Activated CD4-positive, alpha-beta T cell treated with anti-CD3 and anti-CD28 coated beads for 1 hour (primary cell): Measurements from ENCODE around the gene PDLIM5.
"Not testable (repeated sequence)": the region's sequence is repeated elsewhere in the genome, so short reads cannot be mapped to it uniquely, and the experiment has no call there.

Experiments
- DNase-seq: peaks from one replicate; pipeline ENCODE4 v3.0.0-alpha.2; 2020

The PDLIM5 gene

DNA sequence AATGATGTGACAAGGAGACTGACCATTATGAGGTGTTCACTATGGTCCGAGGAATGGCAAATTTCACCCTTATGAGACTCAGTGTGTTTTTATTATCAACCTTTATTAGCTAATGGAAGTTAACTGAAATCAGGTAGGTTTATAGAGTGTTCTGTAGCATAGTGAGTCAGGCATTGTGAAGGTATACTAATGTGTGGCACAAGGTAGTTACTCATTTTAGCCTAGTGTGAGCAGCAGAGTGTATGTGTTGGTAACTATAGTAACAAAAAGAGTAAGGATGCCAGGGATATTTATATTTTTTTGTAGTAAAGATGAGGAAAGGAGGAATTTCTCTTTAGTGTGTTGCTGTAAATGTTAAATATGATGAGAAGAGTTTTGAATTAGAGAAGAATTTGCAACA is 12.0 kb downstream of the PDLIM5 start:
- DNase-seq = no peak

DNA sequence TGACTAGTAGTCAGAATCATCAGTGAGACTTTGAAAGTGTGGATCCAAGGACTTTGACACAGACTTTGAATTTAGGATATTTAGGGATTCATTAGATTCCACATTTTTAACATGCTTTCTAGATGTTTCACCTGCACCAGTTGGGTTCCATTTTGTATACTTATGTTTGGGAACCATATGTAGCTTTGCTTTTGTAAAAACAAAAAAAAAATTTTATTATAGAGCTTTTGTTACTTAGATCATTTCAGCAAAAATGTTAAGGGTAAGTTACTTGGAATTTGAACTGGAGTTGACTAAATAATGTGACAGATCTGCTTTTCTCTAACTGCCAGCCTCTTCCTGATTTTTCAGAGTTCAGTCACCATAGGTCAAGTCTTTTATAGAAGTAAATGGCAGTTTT is 14.6 kb downstream of the PDLIM5 start:
- DNase-seq = no peak

DNA sequence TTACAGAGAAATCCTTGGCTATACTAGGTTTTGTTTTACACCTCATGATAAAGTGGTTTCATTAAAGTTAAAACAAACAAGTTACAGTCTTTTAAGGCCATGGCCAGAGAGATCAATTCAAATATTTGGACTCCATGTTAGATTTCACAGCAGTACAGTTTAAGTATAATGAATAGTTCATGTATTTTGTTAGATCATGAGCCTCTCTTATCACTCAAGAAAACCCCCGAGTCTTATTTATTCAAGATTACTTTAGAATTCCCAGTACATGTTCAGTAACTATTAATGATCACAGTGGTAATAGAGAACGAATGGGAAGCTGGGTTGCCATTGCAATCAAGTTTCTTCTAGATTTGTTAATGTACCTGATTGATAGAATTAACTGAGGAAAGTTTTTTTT is 15.2 kb downstream of the PDLIM5 start:
- DNase-seq = no peak

DNA sequence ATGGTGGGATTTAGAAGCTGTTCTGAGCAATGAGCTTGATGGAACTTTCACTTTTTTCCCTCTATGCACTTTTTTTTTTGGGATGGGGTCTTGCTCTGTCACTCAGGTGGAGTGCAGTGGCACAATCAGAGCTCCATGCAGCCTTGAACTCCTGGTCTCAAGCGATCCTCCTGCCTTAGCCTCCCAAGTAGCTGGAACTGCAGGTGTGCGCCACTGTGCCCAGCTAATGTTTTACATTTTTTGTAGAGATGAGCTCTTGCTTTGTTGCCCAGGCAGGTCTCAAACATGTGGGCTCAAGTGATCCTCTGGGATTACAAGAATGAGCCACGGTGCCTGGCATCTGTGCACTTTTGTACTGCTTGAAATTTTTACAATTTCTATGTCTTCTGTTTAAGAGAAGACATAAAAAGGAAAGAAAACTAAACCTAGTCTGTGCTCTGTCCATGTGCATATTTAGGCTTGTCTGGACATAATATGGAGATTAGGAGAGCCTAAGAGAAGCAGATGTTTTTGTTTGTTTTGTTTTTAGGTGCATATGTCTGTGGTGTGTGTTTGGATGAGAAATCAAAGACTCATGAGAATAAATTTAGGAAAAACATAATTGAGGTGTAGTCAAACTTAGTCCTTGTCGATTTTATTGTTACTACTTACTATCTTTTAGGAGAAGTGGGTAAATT is 16.5 kb downstream of the PDLIM5 start:
- DNase-seq = no peak

DNA sequence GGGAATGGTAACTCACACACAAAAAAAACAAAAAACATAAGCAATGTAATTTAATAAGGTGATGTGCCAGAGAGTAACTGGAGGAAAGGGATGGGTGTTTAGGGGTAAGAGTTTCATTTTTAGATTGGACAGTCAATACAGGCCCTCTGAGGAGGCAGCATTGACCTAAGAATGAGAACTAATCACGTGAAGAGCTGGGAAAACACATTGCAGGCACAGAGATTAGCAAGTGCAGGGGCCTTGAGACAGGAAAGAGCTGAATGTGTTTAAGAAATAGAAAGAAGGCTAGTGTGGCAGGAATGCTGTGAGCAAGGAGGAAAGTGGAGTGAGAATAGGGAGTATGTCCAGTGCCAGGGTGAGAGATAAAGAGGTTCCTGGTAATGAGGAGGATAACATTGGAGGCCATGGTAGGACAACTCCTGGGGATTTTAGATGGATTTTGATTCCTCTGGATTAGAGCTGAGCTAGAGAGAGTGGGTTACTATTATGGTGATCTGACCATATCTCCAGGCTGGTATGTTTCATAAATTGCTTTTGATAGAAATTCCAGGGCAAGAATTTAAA is 17.6 kb downstream of the PDLIM5 start:
- DNase-seq = no peak

DNA sequence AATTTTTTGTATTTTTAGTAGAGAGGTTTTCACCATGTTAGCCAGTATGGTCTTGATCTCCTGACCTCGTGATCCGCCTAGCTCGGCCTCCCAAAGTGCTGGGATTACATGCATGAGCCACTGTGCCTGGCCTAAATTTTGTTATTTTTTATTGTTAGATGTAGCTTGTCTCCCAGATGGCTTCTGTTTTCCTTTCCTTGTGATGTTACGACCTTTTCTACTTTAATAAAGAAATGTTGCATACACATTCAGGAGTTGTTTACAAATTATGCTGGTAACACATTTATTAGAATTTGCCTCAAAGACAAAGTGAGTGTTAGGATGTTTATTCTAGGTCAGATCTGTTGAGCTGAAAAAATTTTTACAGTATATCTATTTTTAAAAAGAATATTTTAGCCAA is 18.4 kb downstream of the PDLIM5 start:
- DNase-seq = no peak

DNA sequence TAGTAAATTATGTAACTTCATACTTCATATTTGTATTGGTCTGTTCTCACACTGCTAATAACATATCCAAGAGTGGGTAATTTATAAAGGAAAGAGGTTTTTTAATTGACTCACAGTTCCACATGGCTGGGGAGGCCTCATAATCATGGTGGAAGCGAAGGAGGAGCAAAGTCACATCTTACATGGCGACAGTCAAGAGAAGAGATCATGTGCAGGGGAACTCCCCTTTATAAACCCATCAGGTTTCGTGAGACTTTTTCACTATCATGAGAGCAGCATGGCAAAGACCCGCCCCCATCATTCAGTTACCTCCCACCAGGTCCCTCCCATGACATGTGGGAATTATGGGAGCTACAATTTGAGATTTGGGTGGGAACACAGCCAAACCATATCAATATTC is 19.0 kb downstream of the PDLIM5 start:
- not testable (repeated sequence) for DNase-seq

DNA sequence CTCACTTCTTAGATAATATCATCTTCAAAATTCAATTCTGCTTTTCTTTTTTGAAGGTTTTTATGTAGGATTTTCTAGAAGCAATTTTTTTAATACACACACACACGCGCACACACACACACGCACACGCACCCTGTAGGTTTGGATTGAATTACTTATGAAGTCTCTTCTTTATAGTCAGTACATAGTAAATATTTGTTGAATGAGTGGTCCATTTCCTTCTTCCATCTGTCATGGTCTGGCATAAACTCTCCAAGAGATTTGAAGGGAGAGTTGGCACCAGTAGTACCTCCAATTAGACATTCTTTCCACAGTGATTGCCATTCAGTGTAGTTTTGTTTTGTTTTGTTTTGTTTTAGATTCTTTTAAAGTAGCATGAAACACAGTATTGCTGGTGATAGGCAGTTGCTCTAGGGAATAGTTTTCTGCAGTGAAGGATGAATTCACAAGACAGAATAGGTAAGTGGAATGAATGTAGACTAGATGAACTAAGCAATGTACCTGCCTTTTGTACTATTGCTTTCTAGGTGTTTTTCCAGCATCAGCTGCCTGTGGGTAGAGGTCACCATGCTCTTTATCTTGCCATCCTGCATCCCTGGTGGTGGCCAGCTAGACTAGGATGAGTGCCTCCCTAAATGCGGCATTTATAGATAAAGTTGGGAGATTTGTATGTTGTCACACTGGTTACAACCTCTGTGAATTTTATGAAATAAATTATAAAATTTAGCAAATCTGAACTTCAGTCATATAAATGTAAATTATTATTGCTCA is 20.5 kb downstream of the PDLIM5 start:
- DNase-seq = no peak

DNA sequence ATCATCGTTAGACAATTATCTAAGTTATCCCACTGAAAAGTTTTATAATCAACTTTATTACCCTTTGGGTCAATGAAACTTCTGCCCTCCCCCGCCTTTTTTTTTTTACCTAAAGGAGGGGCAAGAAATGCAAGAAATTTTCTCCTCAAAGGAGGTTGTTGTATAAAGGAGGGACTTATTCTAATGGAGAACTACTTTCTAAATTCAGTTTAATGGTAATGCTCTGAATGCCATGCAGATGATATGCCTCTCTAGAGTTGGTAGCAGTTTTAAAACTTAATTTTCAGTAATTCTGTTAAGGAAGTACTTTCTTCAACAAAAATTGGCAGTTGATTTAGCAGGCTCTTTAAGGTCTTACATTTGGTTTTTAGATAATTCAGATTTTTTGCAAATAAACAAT is 23.3 kb downstream of the PDLIM5 start:
- DNase-seq = no peak

DNA sequence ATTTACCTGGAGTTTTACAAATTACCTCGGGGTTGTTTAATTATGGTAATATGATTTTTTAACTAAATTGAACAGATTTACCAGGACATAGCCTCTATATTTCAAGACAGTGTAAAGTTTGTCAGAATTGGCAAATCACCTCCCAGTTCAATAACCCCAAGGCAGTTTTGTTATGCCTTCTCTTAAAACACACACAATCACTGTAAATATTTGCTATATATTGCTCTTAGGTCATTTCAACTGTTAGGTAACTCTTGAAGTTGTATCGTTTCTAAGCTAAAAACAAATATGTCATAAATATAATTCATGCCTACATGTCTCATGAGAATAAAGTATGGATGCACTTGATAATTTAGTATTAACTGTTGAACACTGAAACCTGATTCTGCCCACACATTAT is 24.1 kb downstream of the PDLIM5 start:
- no peak for DNase-seq

DNA sequence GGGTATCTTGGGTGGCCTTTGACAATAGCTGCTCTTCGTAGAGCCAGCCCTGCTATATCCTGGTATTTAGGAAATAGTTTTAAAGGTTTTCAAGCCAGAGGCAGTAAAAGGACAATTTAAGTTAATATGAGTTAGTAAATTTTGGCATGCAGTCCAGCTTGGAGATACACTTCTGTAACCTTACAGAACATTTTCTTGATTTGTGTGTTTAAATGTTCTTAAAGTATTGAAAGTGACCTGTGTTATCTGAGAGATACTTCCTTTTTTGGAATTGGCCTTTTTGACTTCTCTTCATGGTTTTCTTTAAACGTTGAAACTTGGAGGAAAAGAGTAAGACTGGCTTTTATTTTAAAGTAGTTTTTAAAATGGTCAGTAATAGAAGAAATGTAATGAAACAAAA is 25.5 kb downstream of the PDLIM5 start:
- DNase-seq = no peak

DNA sequence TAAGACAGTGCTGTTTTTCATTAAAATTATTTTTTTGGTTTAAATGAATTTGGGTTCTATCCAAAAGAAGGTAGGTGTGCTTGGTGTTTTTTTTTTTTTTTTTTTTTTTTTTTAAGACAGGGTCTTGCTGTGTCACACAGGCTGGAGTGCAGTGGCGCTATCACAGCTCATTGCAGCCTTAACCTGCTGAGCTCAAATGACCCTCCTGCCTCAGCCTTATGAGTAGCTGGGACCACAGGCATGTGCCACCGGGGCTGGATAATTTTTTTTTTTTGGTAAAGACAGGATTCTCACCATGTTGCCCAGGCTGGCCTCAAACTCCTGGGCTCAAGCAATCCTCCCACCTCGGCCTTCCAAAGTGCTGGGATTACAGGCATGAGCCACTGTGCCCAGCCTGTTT is 27.1 kb downstream of the PDLIM5 start:
- not testable (repeated sequence) for DNase-seq

DNA sequence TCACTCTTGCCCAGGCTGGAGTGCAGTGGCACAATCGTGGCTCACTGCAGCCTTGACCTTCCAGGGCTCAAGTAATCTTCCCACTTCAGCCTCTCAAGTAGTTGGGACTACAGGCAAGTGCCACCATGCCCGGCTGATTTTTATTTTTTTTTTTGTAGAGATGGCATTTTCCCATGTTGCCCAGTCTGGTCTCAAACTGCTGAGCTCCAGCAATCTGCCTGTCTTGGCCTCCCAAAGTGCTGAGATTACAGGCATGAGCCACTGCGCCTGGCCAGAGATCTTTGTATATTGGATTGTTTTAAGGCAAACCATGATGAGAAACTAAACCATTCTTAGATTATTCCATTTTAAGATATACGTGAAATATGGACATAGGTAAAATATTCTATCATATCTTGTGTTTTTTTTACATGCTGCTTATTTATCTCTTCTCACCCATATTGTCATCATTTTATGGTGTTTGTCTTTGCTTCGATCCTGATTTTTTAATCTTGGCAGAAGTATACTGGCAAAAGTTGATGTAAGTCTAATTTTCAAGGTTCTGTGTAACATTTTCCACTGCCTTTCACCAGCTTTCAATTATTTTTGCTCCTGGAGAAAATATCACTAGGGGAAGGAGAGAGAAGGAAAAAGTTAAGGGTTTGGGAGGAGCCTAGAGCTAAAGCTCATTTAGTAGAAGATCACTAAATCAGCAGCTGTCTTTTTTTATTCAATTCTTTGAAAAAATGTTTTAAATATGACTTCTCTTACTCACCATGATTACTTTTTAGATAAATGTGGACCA is 27.8 kb downstream of the PDLIM5 start:
- DNase-seq = no peak

DNA sequence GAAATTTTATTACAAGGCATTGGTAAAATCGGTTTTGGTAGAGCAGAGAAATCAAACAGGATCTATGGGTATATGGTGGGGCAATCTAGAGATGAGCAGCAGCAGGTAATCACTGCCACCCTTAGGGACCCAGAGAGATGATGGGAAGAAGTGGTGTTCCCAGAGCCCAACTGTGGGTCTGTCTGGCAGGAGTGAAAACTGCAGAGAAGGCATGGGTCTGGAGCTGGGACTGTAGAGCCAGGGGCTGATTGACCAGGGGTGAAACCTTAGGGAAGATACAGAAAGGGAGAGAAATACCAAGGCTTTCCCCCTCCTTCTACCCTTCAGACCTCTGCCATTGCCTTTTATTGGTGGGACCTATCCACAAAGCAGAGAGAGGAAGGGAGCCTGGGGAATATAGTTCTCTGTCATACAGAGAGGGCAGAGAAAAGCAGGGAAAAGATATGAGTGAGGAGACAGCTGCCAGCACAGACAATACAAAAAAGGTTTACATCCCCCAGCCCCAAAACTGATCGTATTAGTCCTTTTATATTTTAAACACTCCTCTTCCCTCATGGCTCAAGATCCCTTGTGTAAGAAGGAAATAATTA is 28.7 kb downstream of the PDLIM5 start:
- no peak for DNase-seq

DNA sequence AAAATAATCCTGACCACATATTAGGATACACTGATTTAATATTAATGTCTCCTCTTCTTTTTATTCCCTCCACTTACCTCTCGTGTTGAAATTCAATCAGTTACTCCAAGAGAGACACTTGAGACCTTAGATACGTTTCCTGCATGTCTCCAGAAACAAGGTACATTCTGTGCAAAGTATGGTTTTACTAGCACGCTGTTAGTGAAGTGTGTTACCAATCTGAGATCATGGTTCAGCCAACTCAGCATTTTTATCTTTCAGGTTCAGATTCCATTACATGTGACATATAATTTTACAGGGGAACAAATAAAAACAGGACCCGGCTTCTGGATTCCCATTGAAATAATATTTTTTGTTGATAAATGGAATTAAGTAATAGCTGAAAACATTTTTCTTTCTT is 32.2 kb downstream of the PDLIM5 start:
- DNase-seq = no peak

DNA sequence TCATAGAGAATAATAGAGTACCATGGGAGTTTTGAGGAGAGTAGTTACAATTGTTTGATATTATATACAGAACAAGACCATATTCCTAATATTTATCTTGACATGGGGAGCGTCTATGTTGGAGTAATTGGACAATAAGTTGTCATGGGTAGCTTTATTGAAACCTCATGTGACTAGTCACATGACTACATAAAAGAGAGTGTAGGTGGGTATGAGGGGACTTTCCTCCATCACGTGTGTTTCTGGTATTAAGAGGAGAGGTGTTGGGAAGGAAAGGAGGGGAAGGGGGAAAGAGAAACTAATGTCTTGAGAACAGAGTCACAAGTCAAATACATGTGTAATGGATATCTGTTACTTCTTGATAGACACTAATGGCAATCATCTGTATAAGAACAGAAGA is 33.1 kb downstream of the PDLIM5 start:
- DNase-seq = no peak

DNA sequence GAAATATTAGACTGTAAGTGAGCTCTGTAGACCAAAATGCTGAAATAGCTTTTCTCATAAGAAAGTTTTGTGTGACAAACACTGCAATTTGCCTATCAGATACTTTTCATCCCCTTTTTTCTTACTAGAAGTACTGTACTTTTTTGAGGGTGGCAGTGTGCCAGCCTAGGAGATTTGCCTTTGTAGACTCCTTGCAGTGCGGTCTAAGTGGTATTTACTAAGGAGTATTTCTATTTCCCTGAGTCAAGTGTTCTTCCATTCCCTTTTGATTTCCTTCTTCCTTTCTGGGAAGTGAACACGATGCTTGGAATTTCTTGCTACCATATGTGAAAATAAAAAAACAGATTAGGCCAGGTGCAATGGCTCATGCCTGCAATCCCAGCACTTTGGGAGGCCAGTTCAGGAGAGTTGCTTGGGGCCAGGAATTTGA is 34.6 kb downstream of the PDLIM5 start:
- DNase-seq = no peak

DNA sequence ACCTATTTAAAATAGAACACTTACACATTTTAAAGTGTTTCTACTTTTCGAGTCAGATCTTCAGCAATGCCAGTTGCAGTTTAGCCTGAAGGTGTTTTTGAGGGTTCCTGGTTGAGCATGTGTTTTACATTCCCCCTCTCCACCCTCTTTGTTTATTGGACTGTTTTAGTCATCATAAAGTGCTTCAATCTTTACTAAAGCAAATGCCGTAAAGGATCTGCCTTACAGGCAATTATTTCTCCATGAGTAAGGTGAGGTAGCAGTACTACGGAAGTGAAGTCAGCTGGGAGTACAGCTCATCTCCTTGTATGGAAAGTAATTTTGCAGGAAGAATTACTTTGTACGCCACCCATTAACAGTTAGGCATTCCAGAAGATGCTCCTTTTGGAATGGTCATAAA is 36.9 kb downstream of the PDLIM5 start:
- DNase-seq = no peak

DNA sequence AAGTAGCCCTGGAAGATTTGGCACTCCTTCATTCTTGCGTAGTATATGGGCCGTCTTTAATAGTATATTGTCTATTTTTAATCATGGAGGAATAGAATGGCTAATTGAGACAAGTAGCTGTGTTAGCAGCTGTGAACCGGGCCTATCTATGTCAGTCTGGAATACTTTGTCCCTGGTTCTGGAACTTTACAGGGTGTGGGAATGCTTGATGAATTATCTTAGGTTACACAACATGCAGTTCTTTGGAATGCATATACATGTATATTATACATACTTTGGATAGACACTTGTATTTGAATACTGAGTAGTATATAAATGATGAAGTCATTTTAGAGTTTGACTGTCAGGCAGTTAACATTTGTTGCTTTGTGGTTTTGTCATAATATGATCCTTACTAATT is 37.4 kb downstream of the PDLIM5 start:
- no peak for DNase-seq

DNA sequence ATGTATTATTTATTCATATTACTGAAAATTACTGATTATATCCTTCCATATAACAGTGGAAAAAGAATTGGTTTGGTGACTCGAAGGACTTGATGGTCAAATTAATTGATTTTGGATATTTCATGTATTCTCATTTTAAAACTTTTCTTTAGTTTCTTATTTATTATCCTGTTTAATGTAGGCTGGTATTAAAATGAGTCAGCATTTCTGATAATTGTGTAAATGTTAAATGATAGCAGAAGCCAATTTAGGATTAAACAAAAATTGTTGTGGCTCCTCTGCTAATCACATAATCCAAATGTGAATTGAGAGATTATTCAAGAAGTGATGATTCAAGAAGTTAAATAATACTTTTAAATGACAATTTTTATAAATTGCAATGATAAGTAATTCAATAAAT is 38.7 kb downstream of the PDLIM5 start:
- DNase-seq = no peak

DNA sequence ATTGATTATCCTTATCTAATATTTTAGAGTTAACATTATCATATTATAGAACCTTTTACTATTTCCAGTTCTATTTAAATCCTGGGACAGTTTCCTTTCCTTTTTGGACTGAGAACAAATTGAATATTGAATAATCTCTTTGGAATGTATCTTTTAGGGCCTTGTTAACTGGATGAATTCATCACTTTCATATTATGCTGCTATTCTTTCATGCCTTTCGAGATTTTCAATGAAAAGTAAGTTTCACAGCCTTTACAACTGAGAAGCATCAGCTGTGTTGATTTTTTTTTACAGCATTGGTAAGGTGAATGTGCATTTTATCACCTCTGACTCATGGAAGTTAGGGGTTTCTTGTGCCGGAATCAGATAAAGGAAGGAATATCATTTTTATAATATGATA is 39.6 kb downstream of the PDLIM5 start:
- no peak for DNase-seq

DNA sequence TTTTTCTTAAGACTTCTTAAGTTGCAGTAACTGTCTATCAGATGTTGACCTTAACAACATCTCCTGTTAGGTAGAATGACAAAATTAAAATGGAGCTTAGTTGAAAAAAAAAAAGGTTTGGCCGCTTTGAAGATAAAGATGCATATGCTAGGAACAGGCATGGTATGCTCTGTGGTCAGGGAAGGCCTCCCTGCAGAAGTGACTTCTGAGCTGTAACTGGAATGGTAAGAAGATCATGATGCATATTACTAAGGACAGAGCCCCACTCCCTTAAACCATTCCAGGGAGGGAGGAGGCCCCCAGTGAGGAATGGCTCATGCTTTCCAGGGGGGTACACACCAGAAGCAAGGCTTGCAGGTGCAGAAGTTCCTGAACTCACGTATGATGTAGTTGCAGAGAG is 43.7 kb downstream of the PDLIM5 start:
- no peak for DNase-seq

DNA sequence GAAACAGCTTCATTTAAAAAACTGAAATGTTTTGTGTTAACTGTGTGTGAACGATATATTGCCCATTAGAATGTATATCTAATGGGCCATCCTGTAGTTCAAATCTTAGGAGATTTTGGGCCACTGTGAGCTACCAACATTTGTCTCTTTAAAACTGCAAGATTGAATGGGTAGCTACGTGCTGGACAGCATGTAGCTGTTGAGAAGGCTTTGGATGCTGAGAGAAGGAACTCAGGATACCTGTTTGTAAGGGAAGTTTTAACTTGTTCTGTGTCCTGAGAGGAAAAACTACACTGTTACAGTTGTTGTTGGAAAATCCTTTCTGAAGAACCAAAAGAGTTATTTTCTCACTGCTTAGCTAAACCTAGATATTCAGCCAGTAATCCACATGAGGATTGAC is 45.9 kb downstream of the PDLIM5 start:
- DNase-seq = no peak
